ENCODE results near the gene PDIA2. TPM values are rescaled to one million over a fixed set of nuclear protein-coding genes. Genes with fewer than 3 reads are reported as not detected.
"Not testable (repeated sequence)": the region's sequence is repeated elsewhere in the genome, so short reads cannot be mapped to it uniquely, and the experiment has no call there.

Gene PDIA2
- total RNA-seq, 3 donors from 2014 or later: 0.23 to 2.8 (median 1.3) TPM

GRCh38 chr16:324451-325334, 41.7 kb downstream of the PDIA2 start:
- Histone ChIP-seq H3K36me3 (ENCODE audit: low read depth) (no peaks in the 10 kb centered on the region), H3K4me1 (ENCODE audit: low read depth) (peaks cover 49% of the 10 kb centered on the region), H3K4me3 (no peak overlapping the region), H3K9me3 (no peaks in the 10 kb centered on the region)
- DNase-seq (peak; percentile 57 to 82 (median 75)), ATAC-seq (peak; percentile 44)
- no peak for TF ChIP-seq CTCF (IDR thresholded peaks at IDR 0.05)
- intact Hi-C loops (cut with DNase I, micrococcal nuclease): no loop called here

- no peaks in the 10 kb centered on the region for H3K9me3 ChIP-seq
- no peak overlapping the region for H3K4me3 ChIP-seq
- peaks cover 55% of the 10 kb centered on the region for H3K4me1 ChIP-seq (ENCODE audit: low read depth)
- no peaks in the 10 kb centered on the region for H3K36me3 ChIP-seq (ENCODE audit: low read depth)
- ATAC-seq (no peak), DNase-seq (peak in 1 of 3 donors; percentile 54)
- intact Hi-C loops (cut with DNase I, micrococcal nuclease): no loop called here
- TF ChIP-seq CTCF (IDR thresholded peaks at IDR 0.05): no peak
Observed at GRCh38 chr16:325375-326145, 42.6 kb downstream of the PDIA2 start.

GRCh38 chr16:330741-331140, 47.8 kb downstream of the PDIA2 start:
- no peak overlapping the region for H3K4me3 ChIP-seq
- no peak for ATAC-seq
- DNase-seq: no peak
- H3K36me3 ChIP-seq (ENCODE audit: low read depth): no peaks in the 10 kb centered on the region
- no peaks in the 10 kb centered on the region for H3K9me3 ChIP-seq
- TF ChIP-seq CTCF (IDR thresholded peaks at IDR 0.05): no peak
- peaks cover 41% of the 10 kb centered on the region for H3K4me1 ChIP-seq (ENCODE audit: low read depth)
- intact Hi-C loops (cut with DNase I, micrococcal nuclease): no loop called here

- intact Hi-C loops (cut with DNase I, micrococcal nuclease); ATAC-seq; H3K9me3 ChIP-seq; H3K4me3 ChIP-seq; DNase-seq; H3K36me3 ChIP-seq (ENCODE audit: low read depth): not testable (repeated sequence)
- H3K4me1 ChIP-seq (ENCODE audit: low read depth): peaks cover 37% of the 10 kb centered on the region
Observed at GRCh38 chr16:331181-331814, 48.3 kb downstream of the PDIA2 start.

- intact Hi-C loops (cut with DNase I, micrococcal nuclease): no loop called here
Observed at GRCh38 chr16:333406-334094, 50.6 kb downstream of the PDIA2 start.

GRCh38 chr16:334164-334832, 51.3 kb downstream of the PDIA2 start:
- H3K36me3 ChIP-seq (ENCODE audit: low read depth); ATAC-seq; intact Hi-C loops (cut with DNase I, micrococcal nuclease); H3K9me3 ChIP-seq; DNase-seq; H3K4me3 ChIP-seq: not testable (repeated sequence)
- H3K4me1 ChIP-seq (ENCODE audit: low read depth): peaks cover 11% of the 10 kb centered on the region

More at GRCh38 chr16:333406-334094, 50.6 kb downstream of the PDIA2 start:
- no peak for TF ChIP-seq CTCF (IDR thresholded peaks at IDR 0.05)
- peaks cover 17% of the 10 kb centered on the region for H3K4me1 ChIP-seq (ENCODE audit: low read depth)
- no peaks in the 10 kb centered on the region for H3K9me3 ChIP-seq
- H3K4me3 ChIP-seq: no peak overlapping the region
- H3K36me3 ChIP-seq (ENCODE audit: low read depth): no peaks in the 10 kb centered on the region
- ATAC-seq (no peak), DNase-seq (no peak)

GRCh38 chr16:334861-335632, 52.1 kb downstream of the PDIA2 start:
- H3K4me3 ChIP-seq; intact Hi-C loops (cut with DNase I, micrococcal nuclease); H3K36me3 ChIP-seq (ENCODE audit: low read depth); ATAC-seq; H3K9me3 ChIP-seq; DNase-seq: not testable (repeated sequence)
- H3K4me1 ChIP-seq (ENCODE audit: low read depth): peaks cover 18% of the 10 kb centered on the region

Measured in mucosa of descending colon (tissue), 3 donors.